ENCODE results near the gene TMEM263. TPM values are rescaled to one million over a fixed set of nuclear protein-coding genes. Genes with fewer than 3 reads are reported as not detected.
"Not testable (repeated sequence)": the region's sequence is repeated elsewhere in the genome, so short reads cannot be mapped to it uniquely, and the experiment has no call there.

The TMEM263 gene
- polyA plus RNA-seq, 3 donors = 0.56 to 2.0 (median 1.7) TPM

- WGBS (ENCODE audit: insufficient coverage) = no CpG with 5 or more reads among the region's 2 CpGs
- no peaks in the 10 kb centered on the region for H3K4me1 ChIP-seq (ENCODE audit: control insufficient read depth in 1 of 2, insufficient read depth in 2 of 2, low read length in 2 of 2)
- intact Hi-C loops (cut with micrococcal nuclease) = no loop called here
- no peaks in the 10 kb centered on the region for H3K79me2 ChIP-seq (ENCODE audit: insufficient read depth, low read length)
- H3K4me3 ChIP-seq (replicated peaks in 1 of 3; ENCODE audit: low read depth in 2 of 3, low read length in 3 of 3) = no peak overlapping the region
- H3K27ac ChIP-seq (ENCODE audit: low read depth in 1 of 2, low read length in 2 of 2) = no peak overlapping the region
- no peaks in the 10 kb centered on the region for H4K20me1 ChIP-seq (ENCODE audit: insufficient read depth, low read length)
- Mint-ChIP-seq H3K27ac (no peak overlapping the region), H3K4me1 (no peaks in the 10 kb centered on the region), H3K36me3 (peaks cover 17 to 19% of the 10 kb centered on the region in 2 donors), H3K27me3 (ENCODE audit: low read depth in 3 of 3) (no peaks in the 10 kb centered on the region), H3K4me3 (no peak overlapping the region), H3K9me3 (peaks cover 0 to 2% (median 0%) of the 10 kb centered on the region in 7 donors)
- no peaks in the 10 kb centered on the region for H3K27me3 ChIP-seq (ENCODE audit: control insufficient read depth in 2 of 2, insufficient read depth in 2 of 2, low read length in 2 of 2)
- H3K9ac ChIP-seq (ENCODE audit: insufficient read depth, low read length, poor library complexity, severe bottlenecking) = no peak overlapping the region
- no peak overlapping the region for H3K4me2 ChIP-seq (replicated peaks; ENCODE audit: extremely low read depth, low read length, poor library complexity, severe bottlenecking)
- no peak for DNase-seq
- no peaks in the 10 kb centered on the region for H3K9me3 ChIP-seq (replicated peaks in 1 of 2; ENCODE audit: control insufficient read depth in 1 of 2, insufficient read depth in 1 of 2, low read length in 2 of 2)
- no peak for TF ChIP-seq CTCF (IDR thresholded peaks at IDR 0.05)
- H3K36me3 ChIP-seq (replicated peaks in 1 of 2; ENCODE audit: control insufficient read depth in 1 of 2, insufficient read depth in 2 of 2, low read length in 2 of 2) = peaks cover 3 to 13% of the 10 kb centered on the region in 2 donors
- H2AFZ ChIP-seq (ENCODE audit: insufficient read depth, low read depth, low read length, poor library complexity, severe bottlenecking) = no peak overlapping the region
Observed at GRCh38 chr12:106994579-106995220, 39.0 kb downstream of the TMEM263 start.

- H3K4me1 ChIP-seq (ENCODE audit: control insufficient read depth in 1 of 2, insufficient read depth in 2 of 2, low read length in 2 of 2); H2AFZ ChIP-seq (ENCODE audit: insufficient read depth, low read depth, low read length, poor library complexity, severe bottlenecking); H3K9me3 ChIP-seq (replicated peaks in 1 of 2; ENCODE audit: control insufficient read depth in 1 of 2, insufficient read depth in 1 of 2, low read length in 2 of 2); H3K4me2 ChIP-seq (replicated peaks; ENCODE audit: extremely low read depth, low read length, poor library complexity, severe bottlenecking); H3K4me3 ChIP-seq (replicated peaks in 1 of 3; ENCODE audit: low read depth in 2 of 3, low read length in 3 of 3); H3K79me2 ChIP-seq (ENCODE audit: insufficient read depth, low read length); H3K9me3 Mint-ChIP-seq; DNase-seq; H3K9ac ChIP-seq (ENCODE audit: insufficient read depth, low read length, poor library complexity, severe bottlenecking); H3K27ac ChIP-seq (ENCODE audit: low read depth in 1 of 2, low read length in 2 of 2); H3K27me3 Mint-ChIP-seq (ENCODE audit: low read depth in 3 of 3); H3K4me1 Mint-ChIP-seq; H3K27ac Mint-ChIP-seq; H3K4me3 Mint-ChIP-seq; intact Hi-C loops (cut with micrococcal nuclease); H3K27me3 ChIP-seq (ENCODE audit: control insufficient read depth in 2 of 2, insufficient read depth in 2 of 2, low read length in 2 of 2); H4K20me1 ChIP-seq (ENCODE audit: insufficient read depth, low read length): not testable (repeated sequence)
- peaks cover 24% of the 10 kb centered on the region in 2 donors for H3K36me3 Mint-ChIP-seq
- H3K36me3 ChIP-seq (replicated peaks in 1 of 2; ENCODE audit: control insufficient read depth in 1 of 2, insufficient read depth in 2 of 2, low read length in 2 of 2) = peaks cover 4 to 13% of the 10 kb centered on the region in 2 donors
- WGBS (ENCODE audit: insufficient coverage) = no CpG with 5 or more reads among the region's 5 CpGs
Observed at GRCh38 chr12:106996102-106996501, 40.4 kb downstream of the TMEM263 start.

All from CD14-positive monocyte (primary cell).